GM12878 (cell line): ENCODE results near the gene UQCC5. TPM values are rescaled to one million over a fixed set of nuclear protein-coding genes. Genes with fewer than 3 reads are reported as not detected.
A peak's percentile ranks its signal among the peaks of the same experiment; 100 is the strongest.

Source experiments
- CBFB ChIP-seq: IDR thresholded peaks from 2 replicates; pipeline ENCODE4 v1.6.1; 2016; ENCODE audit warnings: antibody characterized with exemption, low read depth
- CHD2 ChIP-seq: IDR thresholded peaks from 2 replicates; pipeline ENCODE4 v1.6.1; 2011; ENCODE audit warnings: low read depth, low read length, improper control_type of control experiment, borderline replicate concordance
- CREB1 ChIP-seq: IDR thresholded peaks from 2 replicates; pipeline ENCODE4 v1.6.1; 2012; ENCODE audit warnings: low read depth, mild to moderate bottlenecking, inconsistent platforms
- CREM ChIP-seq: IDR thresholded peaks from 2 replicates; pipeline ENCODE4 v1.6.1; 2014; ENCODE audit warnings: antibody characterized with exemption, low read depth
- E4F1 ChIP-seq: fragments of 450-650 bp; IDR thresholded peaks from 2 replicates; pipeline ENCODE4 v1.6.1; 2018; ENCODE audit warnings: borderline replicate concordance, mild to moderate bottlenecking; ENCODE audit not compliant: partially characterized antibody
- HDAC2 ChIP-seq: fragments of 200-600 bp; sonication (generic); IDR thresholded peaks from 2 replicates; pipeline ENCODE4 v1.6.1; 2017
- IKZF2 ChIP-seq, 2 experiments: fragments of 450-650 bp; IDR thresholded peaks; 2 replicates each; pipeline ENCODE4 v1.6.1; 2017; ENCODE audit warnings: mild to moderate bottlenecking in 2 of 2, moderate library complexity in 2 of 2
- IRF3 ChIP-seq: fragments of 450-650 bp; IDR thresholded peaks from 2 replicates; pipeline ENCODE4 v1.6.1; 2014; ENCODE audit warnings: mild to moderate bottlenecking
- MTA2 ChIP-seq: fragments of 450-650 bp; IDR thresholded peaks from 2 replicates; pipeline ENCODE4 v1.6.1; 2016; ENCODE audit warnings: low read depth, mild to moderate bottlenecking, moderate library complexity
- MTA3 ChIP-seq: IDR thresholded peaks from 2 replicates; pipeline ENCODE4 v1.6.1; 2012; ENCODE audit warnings: low read length, inconsistent platforms, borderline replicate concordance
- MYC ChIP-seq: IDR thresholded peaks from 2 replicates; pipeline ENCODE4 v1.6.1; 2011; ENCODE audit warnings: mild to moderate bottlenecking, low read length, moderate library complexity, inconsistent platforms; ENCODE audit not compliant: insufficient read depth, insufficient replicate concordance, insufficient read length, severe bottlenecking
- NFXL1 ChIP-seq: fragments of 450-650 bp; IDR thresholded peaks from 2 replicates; pipeline ENCODE4 v1.6.1; 2017; ENCODE audit warnings: antibody characterized with exemption, mild to moderate bottlenecking, borderline replicate concordance
- NR2F1 ChIP-seq: fragments of 450-650 bp; conservative IDR thresholded peaks from 2 replicates; pipeline ENCODE4 v1.6.1; 2017; ENCODE audit warnings: mild to moderate bottlenecking
- PML ChIP-seq: IDR thresholded peaks from 2 replicates; pipeline ENCODE4 v1.6.1; 2012; ENCODE audit warnings: low read length, inconsistent platforms
- POLR2AphosphoS5 ChIP-seq: IDR thresholded peaks from 2 replicates; pipeline ENCODE4 v1.6.1; 2011; ENCODE audit warnings: mild to moderate bottlenecking, low read length, inconsistent platforms
- RB1 ChIP-seq: fragments of 450-650 bp; formaldehyde crosslinking; IDR thresholded peaks from 2 replicates; pipeline ENCODE4 v1.6.1; 2017; ENCODE audit warnings: mild to moderate bottlenecking, borderline replicate concordance
- RELA ChIP-seq: fragments of 450-650 bp; IDR thresholded peaks from 2 replicates; pipeline ENCODE4 v1.8.0; 2014; ENCODE audit warnings: borderline replicate concordance; ENCODE audit not compliant: partially characterized antibody
- SKIL ChIP-seq: fragments of 450-650 bp; IDR thresholded peaks from 2 replicates; pipeline ENCODE4 v1.6.1; 2017; ENCODE audit warnings: mild to moderate bottlenecking, low read depth, inconsistent platforms; ENCODE audit not compliant: poor library complexity, severe bottlenecking
- SMAD1 ChIP-seq: fragments of 450-650 bp; IDR thresholded peaks from 2 replicates; pipeline ENCODE4 v1.6.1; 2018; ENCODE audit warnings: mild to moderate bottlenecking, low read depth; ENCODE audit not compliant: partially characterized antibody
- ZNF217 ChIP-seq: fragments of 450-650 bp; IDR thresholded peaks from 2 replicates; pipeline ENCODE4 v1.6.1; 2017; ENCODE audit warnings: antibody characterized with exemption, mild to moderate bottlenecking
- ZNF384 ChIP-seq: IDR thresholded peaks from 2 replicates; pipeline ENCODE4 v1.6.1; 2012; ENCODE audit warnings: low read depth, mild to moderate bottlenecking, low read length, improper control_type of control experiment, borderline replicate concordance
- polyA plus RNA-seq, 11 experiments: library from polyadenylated mRNA; depleted of rRNA in 4 of 11; unstranded in 6 of 11; stranded (reverse) in 5 of 11; fragments of >200 nt; fragmentation: Nextera tagmentation in 4 of 11; fragmentation: Illumina TruSeq in 1 of 11; extraction: Ambion mirVana in 4 of 11; extraction: Trizol in 1 of 11; gene quantifications; 1 replicate in 1 of 11; 2 replicates in 10 of 11; pipeline versions ENCODE4 v1.2.1 to v1.2.3, GENCODE V29; 2011 to 2016; ENCODE audit warnings: inconsistent platforms in 2 of 11, missing spikeins in 2 of 11, low read depth in 1 of 11
- total RNA-seq, 4 experiments: library from RNA; depleted of rRNA in 3 of 4; stranded (reverse); fragments of >200 nt in 3 of 4; fragmentation: Illumina TruSeq in 1 of 4; extraction: Trizol in 1 of 4; gene quantifications; 2 replicates each; pipeline versions ENCODE4 v1.2.1 to v1.2.3, GENCODE V29; 2013 to 2021
- TF ChIP-seq, protein P1 (sequence below): IDR thresholded peaks from 2 replicates; pipeline ENCODE4 v1.6.1; 2012; ENCODE audit warnings: low read depth, low read length, improper control_type of control experiment
- TF ChIP-seq, protein P2 (sequence below): IDR thresholded peaks from 2 replicates; pipeline ENCODE4 v1.6.1; 2011; ENCODE audit warnings: borderline replicate concordance, low read depth, mild to moderate bottlenecking, moderate library complexity, mixed read lengths, low read length; ENCODE audit not compliant: insufficient read depth; ENCODE audit errors: extremely low read length

The UQCC5 gene
- total and polyA plus RNA-seq, 10 of the 15 experiments (the other 5 are each of a cell fraction or from before 2014, with no cell fraction given), result 15.1 to 84.8 (median 28.0) TPM

- TF ChIP-seq CREB1 (peak; percentile 65; the same call in 1 of the 2 replicates), CREM (peak; percentile 55; the same call in 1 of the 2 replicates), E4F1 (peak; percentile 54), SMAD1 (peak; percentile 51), CBFB (peak; percentile 88), POLR2AphosphoS5 (peak; percentile 99), IRF3 (peak; percentile 70), HDAC2 (no peak), CHD2 (peak; percentile 95), NR2F1 (peak; percentile 58), ZNF217 (no peak), RELA (peak; percentile 43), PML (peak; percentile 94; the same call in 1 of the 2 replicates), MTA3 (no peak), MYC (peak; percentile 85), SKIL (no peak), RB1 (peak; percentile 75; the same call in 1 of the 2 replicates), IKZF2 (IDR thresholded peaks at IDR 0.05) (0 out of 4 replicates have a peak, but pooled peaks of 1 of the 2 experiments have one; percentile 49), NFXL1 (no peak), ZNF384 (no peak), MTA2 (peak; percentile 33; the same call in 1 of the 2 replicates)
- TF ChIP-seq, protein P1, sequence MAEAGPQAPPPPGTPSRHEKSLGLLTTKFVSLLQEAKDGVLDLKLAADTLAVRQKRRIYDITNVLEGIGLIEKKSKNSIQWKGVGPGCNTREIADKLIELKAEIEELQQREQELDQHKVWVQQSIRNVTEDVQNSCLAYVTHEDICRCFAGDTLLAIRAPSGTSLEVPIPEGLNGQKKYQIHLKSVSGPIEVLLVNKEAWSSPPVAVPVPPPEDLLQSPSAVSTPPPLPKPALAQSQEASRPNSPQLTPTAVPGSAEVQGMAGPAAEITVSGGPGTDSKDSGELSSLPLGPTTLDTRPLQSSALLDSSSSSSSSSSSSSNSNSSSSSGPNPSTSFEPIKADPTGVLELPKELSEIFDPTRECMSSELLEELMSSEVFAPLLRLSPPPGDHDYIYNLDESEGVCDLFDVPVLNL, result no peak
- TF ChIP-seq, protein P2, sequence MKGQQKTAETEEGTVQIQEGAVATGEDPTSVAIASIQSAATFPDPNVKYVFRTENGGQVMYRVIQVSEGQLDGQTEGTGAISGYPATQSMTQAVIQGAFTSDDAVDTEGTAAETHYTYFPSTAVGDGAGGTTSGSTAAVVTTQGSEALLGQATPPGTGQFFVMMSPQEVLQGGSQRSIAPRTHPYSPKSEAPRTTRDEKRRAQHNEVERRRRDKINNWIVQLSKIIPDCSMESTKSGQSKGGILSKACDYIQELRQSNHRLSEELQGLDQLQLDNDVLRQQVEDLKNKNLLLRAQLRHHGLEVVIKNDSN, result peak; percentile 89
These were observed at the start of gene UQCC5 (continued) for GRCh38 chr3:52536369-52537164.
